GM23338 (cell line): Measurements from ENCODE around the gene FKBP9.

Source experiments
- CREB1 ChIP-seq: fragments of 250-450 bp; sonication (Bioruptor Pico); IDR thresholded peaks from 2 replicates; pipeline ENCODE4 v1.5.0; 2020; ENCODE audit warnings: low read depth, mild to moderate bottlenecking, moderate library complexity
- ETS1 ChIP-seq: IDR thresholded peaks from 2 replicates; pipeline ENCODE4 v1.6.1; 2016; ENCODE audit warnings: antibody characterized with exemption
- EZH2 ChIP-seq: fragments of 200-600 bp; sonication (generic); IDR thresholded peaks from one replicate; pipeline ENCODE4 v1.8.0; 2017; ENCODE audit warnings: antibody characterized with exemption, mild to moderate bottlenecking, low read depth; ENCODE audit not compliant: unreplicated experiment
- EZH2phosphoT487 ChIP-seq: fragments of 200-600 bp; sonication (generic); IDR thresholded peaks from one replicate; pipeline ENCODE4 v1.8.1; 2018; ENCODE audit warnings: antibody characterized with exemption; ENCODE audit not compliant: unreplicated experiment
- POLR2AphosphoS5 ChIP-seq: IDR thresholded peaks from 2 replicates; pipeline ENCODE4 v1.6.1; 2016; ENCODE audit warnings: antibody characterized with exemption, low read depth
- REST ChIP-seq: IDR thresholded peaks from one replicate; pipeline ENCODE4 v1.6.1; 2018; ENCODE audit warnings: antibody characterized with exemption; ENCODE audit not compliant: unreplicated experiment
- ZNF114 ChIP-seq: fragments of 250-450 bp; sonication (Bioruptor Pico); IDR thresholded peaks from 2 replicates; pipeline ENCODE4 v1.5.0; 2020; ENCODE audit warnings: mild to moderate bottlenecking, moderate library complexity
- TF ChIP-seq, protein P1 (sequence below), 2 experiments: fragments of 200-600 bp in 1 of 2; sonication (generic) in 1 of 2; conservative IDR thresholded peaks; 2 replicates each; pipeline versions ENCODE4 v1.5.1 to v1.6.1; 2016 to 2017; ENCODE audit warnings: antibody characterized with exemption in 2 of 2, low read depth in 2 of 2, mild to moderate bottlenecking in 2 of 2, moderate library complexity in 1 of 2

DNA sequence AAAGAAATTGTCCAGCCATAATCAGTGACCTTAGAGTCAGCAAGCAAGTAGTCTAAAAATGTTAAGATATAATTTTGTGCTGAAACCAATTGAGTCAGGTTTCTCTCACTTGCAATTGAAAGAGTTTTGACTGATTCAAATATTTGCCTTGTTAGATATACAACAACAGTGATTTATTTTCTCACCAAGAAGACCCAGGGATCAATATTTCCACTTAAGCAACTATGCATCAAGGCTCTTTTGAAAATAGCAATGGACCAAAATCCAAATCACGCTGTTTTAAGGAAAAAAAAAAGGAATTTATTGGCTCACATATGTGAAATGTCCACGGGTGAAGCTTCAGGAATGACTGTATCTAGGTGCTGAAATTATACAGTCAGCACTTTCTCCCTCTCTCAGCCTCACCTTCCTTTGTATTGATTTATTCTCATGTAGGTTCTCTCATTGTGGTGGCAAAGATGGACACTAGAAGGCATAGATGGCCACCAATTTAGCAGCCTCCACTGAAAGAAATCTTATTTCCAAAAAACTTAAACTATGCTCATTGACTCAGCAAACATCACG, 9.7 kb upstream of the FKBP9 start:
- TF ChIP-seq, protein P1, sequence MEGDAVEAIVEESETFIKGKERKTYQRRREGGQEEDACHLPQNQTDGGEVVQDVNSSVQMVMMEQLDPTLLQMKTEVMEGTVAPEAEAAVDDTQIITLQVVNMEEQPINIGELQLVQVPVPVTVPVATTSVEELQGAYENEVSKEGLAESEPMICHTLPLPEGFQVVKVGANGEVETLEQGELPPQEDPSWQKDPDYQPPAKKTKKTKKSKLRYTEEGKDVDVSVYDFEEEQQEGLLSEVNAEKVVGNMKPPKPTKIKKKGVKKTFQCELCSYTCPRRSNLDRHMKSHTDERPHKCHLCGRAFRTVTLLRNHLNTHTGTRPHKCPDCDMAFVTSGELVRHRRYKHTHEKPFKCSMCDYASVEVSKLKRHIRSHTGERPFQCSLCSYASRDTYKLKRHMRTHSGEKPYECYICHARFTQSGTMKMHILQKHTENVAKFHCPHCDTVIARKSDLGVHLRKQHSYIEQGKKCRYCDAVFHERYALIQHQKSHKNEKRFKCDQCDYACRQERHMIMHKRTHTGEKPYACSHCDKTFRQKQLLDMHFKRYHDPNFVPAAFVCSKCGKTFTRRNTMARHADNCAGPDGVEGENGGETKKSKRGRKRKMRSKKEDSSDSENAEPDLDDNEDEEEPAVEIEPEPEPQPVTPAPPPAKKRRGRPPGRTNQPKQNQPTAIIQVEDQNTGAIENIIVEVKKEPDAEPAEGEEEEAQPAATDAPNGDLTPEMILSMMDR (conservative IDR thresholded peaks at IDR 0.05; ENCODE audit: low read depth in 2 of 2), result no peak
- TF ChIP-seq CREB1 (CRISPR knock-in tag) (no peak), POLR2AphosphoS5 (no peak), REST (no peak), EZH2 (no peak), ETS1 (no peak), EZH2phosphoT487 (no peak), ZNF114 (CRISPR knock-in tag) (no peak)
